ENCODE measurements around the gene SLC37A1.

DNA sequence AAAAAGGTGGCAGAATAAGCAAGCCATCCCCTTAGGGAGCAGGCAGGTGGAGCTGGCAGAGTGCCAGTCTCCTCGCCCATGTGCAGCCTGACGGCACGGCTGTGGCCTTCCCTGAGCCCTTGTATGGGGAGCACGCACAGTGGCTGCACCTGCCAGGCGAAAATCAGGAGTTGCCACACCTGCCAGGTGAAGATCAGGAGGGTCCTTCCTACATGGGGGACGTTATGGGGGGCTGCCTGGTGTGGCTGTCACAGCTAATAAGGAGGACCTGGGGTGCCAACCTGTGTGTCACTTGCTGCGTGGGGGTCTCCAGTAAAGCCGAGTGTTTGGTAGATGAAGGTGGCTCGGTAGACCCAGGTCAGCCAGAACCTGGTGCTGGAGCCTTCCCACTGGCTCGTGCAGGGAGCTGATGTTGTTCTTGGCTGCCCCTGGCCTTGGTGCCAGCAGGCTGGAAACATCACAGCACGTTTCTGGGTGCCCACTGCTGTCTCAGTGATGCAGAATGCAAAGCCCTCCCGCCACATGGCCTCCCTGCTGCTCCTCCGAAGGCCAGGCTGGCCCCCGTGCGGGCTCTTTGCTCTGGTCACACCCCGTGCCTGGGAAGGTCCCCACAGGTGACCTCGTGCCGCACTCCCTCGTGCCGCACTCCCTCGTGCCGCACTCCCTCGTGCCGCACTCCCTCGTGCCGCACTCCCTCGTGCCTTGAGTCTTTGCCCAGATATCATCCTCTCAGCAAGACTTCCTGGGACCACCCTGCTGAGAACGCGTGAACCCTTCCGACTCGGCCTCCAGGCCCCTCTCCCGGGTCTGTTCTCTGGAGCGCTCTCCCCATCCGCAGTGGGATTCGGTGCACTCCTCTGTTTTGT is 55.4 kb downstream of the SLC37A1 start:
- TF ChIP-seq SIN3A (IDR thresholded peaks at IDR 0.05; ENCODE audit: borderline replicate concordance, insufficient read depth, low read length) = no peak
- TF ChIP-seq, protein P1, sequence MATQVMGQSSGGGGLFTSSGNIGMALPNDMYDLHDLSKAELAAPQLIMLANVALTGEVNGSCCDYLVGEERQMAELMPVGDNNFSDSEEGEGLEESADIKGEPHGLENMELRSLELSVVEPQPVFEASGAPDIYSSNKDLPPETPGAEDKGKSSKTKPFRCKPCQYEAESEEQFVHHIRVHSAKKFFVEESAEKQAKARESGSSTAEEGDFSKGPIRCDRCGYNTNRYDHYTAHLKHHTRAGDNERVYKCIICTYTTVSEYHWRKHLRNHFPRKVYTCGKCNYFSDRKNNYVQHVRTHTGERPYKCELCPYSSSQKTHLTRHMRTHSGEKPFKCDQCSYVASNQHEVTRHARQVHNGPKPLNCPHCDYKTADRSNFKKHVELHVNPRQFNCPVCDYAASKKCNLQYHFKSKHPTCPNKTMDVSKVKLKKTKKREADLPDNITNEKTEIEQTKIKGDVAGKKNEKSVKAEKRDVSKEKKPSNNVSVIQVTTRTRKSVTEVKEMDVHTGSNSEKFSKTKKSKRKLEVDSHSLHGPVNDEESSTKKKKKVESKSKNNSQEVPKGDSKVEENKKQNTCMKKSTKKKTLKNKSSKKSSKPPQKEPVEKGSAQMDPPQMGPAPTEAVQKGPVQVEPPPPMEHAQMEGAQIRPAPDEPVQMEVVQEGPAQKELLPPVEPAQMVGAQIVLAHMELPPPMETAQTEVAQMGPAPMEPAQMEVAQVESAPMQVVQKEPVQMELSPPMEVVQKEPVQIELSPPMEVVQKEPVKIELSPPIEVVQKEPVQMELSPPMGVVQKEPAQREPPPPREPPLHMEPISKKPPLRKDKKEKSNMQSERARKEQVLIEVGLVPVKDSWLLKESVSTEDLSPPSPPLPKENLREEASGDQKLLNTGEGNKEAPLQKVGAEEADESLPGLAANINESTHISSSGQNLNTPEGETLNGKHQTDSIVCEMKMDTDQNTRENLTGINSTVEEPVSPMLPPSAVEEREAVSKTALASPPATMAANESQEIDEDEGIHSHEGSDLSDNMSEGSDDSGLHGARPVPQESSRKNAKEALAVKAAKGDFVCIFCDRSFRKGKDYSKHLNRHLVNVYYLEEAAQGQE (IDR thresholded peaks at IDR 0.05; ENCODE audit: insufficient read depth in 1 of 2, low read depth in 2 of 2, low read length in 2 of 2) = no peak
